ENCODE data around the gene COQ3.

DNA sequence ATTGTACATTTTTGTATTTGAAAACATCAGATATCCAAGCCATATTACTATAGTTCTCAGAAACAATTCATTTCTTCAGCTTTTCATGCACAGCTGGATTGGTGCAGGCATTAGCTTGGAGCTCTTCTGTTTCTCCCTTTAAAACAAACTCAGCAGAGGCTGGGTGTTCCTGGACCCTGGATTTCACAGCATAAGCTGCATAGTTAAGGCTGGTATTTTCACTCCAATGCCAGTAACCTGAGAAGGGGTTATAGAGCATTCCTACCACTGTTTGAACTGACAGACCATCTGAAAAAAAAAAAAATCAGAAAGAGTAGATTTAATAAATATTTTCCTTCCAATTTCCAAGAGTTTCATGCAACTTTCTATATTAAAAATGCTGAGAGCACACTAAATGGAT, 24.5 kb downstream of the COQ3 start:
- TF ChIP-seq, protein P1, sequence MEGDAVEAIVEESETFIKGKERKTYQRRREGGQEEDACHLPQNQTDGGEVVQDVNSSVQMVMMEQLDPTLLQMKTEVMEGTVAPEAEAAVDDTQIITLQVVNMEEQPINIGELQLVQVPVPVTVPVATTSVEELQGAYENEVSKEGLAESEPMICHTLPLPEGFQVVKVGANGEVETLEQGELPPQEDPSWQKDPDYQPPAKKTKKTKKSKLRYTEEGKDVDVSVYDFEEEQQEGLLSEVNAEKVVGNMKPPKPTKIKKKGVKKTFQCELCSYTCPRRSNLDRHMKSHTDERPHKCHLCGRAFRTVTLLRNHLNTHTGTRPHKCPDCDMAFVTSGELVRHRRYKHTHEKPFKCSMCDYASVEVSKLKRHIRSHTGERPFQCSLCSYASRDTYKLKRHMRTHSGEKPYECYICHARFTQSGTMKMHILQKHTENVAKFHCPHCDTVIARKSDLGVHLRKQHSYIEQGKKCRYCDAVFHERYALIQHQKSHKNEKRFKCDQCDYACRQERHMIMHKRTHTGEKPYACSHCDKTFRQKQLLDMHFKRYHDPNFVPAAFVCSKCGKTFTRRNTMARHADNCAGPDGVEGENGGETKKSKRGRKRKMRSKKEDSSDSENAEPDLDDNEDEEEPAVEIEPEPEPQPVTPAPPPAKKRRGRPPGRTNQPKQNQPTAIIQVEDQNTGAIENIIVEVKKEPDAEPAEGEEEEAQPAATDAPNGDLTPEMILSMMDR (IDR thresholded peaks at IDR 0.05; ENCODE audit: low read depth, low read length) = no peak
- TF ChIP-seq EZH2phosphoT487 (IDR thresholded peaks at IDR 0.05; ENCODE audit: low read depth) = no peak
